Measurements from ENCODE around the gene PANX2.

The PANX2 gene

GRCh38 chr22:50225200-50225969 is 54.9 kb downstream of the PANX2 start:
- Histone ChIP-seq H3K4me3 (ENCODE audit: low read depth, low read length) (peak overlapping the region; percentile 24), H3K4me2 (ENCODE audit: low read length) (no peak overlapping the region), H2AFZ (ENCODE audit: insufficient read depth, low read length, poor library complexity) (no peak overlapping the region), H3K18ac (ENCODE audit: low read length) (no peak overlapping the region), H4K12ac (ENCODE audit: low read depth, low read length) (no peak overlapping the region), H3K79me2 (ENCODE audit: control insufficient read depth, insufficient read depth, low read length, poor library complexity) (no peaks in the 10 kb centered on the region), H3K79me1 (ENCODE audit: low read length) (no peaks in the 10 kb centered on the region), H3K14ac (ENCODE audit: low read length) (no peak overlapping the region), H3K4me1 (ENCODE audit: control insufficient read depth in 1 of 2, insufficient read depth in 2 of 2, low read length in 2 of 2) (no peaks in the 10 kb centered on the region), H3K23ac (ENCODE audit: low read length) (no peak overlapping the region), H2BK12ac (ENCODE audit: low read length) (no peak overlapping the region), H3K4ac (ENCODE audit: low read depth, low read length) (no peak overlapping the region), H2BK5ac (ENCODE audit: low read depth, low read length, poor library complexity) (no peak overlapping the region), H2AK5ac (ENCODE audit: low read length) (no peak overlapping the region), H4K8ac (ENCODE audit: low read depth, low read length) (no peak overlapping the region), H3K9me3 (ENCODE audit: insufficient read depth, low read depth, low read length) (peaks cover 9% of the 10 kb centered on the region), H2BK120ac (ENCODE audit: insufficient read depth, low read length, poor library complexity) (no peak overlapping the region), H3K36me3 (ENCODE audit: control insufficient read depth in 1 of 2, insufficient read depth in 2 of 2, low read length in 2 of 2) (peaks cover 55 to 65% of the 10 kb centered on the region in 2 experiments), H4K91ac (ENCODE audit: low read depth, low read length) (no peak overlapping the region), H3K27ac (ENCODE audit: low read depth, low read length) (no peak overlapping the region), H3K9ac (ENCODE audit: low read length) (no peak overlapping the region), H3K27me3 (ENCODE audit: insufficient read depth, low read length) (no peaks in the 10 kb centered on the region)
- DNase-seq, result no peak
- no CpG with 5 or more reads among the region's 24 CpGs for WGBS (ENCODE audit: extremely low coverage, insufficient coverage, insufficient read length)

- Histone ChIP-seq H3K4me1 (ENCODE audit: control insufficient read depth in 1 of 2, insufficient read depth in 2 of 2, low read length in 2 of 2) (no peaks in the 10 kb centered on the region), H3K9ac (ENCODE audit: low read length) (no peak overlapping the region), H2BK120ac (ENCODE audit: insufficient read depth, low read length, poor library complexity) (no peak overlapping the region), H3K4me3 (ENCODE audit: low read depth, low read length) (peak overlapping the region; percentile 51), H3K4ac (ENCODE audit: low read depth, low read length) (no peak overlapping the region), H2AK5ac (ENCODE audit: low read length) (no peak overlapping the region), H2AFZ (ENCODE audit: insufficient read depth, low read length, poor library complexity) (no peak overlapping the region), H4K12ac (ENCODE audit: low read depth, low read length) (no peak overlapping the region), H3K27ac (ENCODE audit: low read depth, low read length) (no peak overlapping the region), H3K27me3 (ENCODE audit: insufficient read depth, low read length) (no peaks in the 10 kb centered on the region), H3K23ac (ENCODE audit: low read length) (no peak overlapping the region), H3K4me2 (ENCODE audit: low read length) (no peak overlapping the region), H4K91ac (ENCODE audit: low read depth, low read length) (no peak overlapping the region), H2BK5ac (ENCODE audit: low read depth, low read length, poor library complexity) (no peak overlapping the region), H3K14ac (ENCODE audit: low read length) (no peak overlapping the region), H3K79me2 (ENCODE audit: control insufficient read depth, insufficient read depth, low read length, poor library complexity) (no peaks in the 10 kb centered on the region), H3K36me3 (ENCODE audit: control insufficient read depth in 1 of 2, insufficient read depth in 2 of 2, low read length in 2 of 2) (peaks cover 47 to 56% of the 10 kb centered on the region in 2 experiments), H4K8ac (ENCODE audit: low read depth, low read length) (no peak overlapping the region), H2BK12ac (ENCODE audit: low read length) (no peak overlapping the region), H3K9me3 (ENCODE audit: insufficient read depth, low read depth, low read length) (peaks cover 2% of the 10 kb centered on the region), H3K79me1 (ENCODE audit: low read length) (no peaks in the 10 kb centered on the region), H3K18ac (ENCODE audit: low read length) (no peak overlapping the region)
- WGBS (ENCODE audit: extremely low coverage, insufficient coverage, insufficient read length), result no CpG with 5 or more reads among the region's 31 CpGs
- DNase-seq, result no peak
These were observed 55.7 kb downstream of the PANX2 start for GRCh38 chr22:50226063-50226874.

GRCh38 chr22:50226875-50227165 is 56.3 kb downstream of the PANX2 start:
- no peaks in the 10 kb centered on the region for H3K79me2 ChIP-seq (ENCODE audit: control insufficient read depth, insufficient read depth, low read length, poor library complexity)
- H3K9ac ChIP-seq (ENCODE audit: low read length), result no peak overlapping the region
- H4K91ac ChIP-seq (ENCODE audit: low read depth, low read length), result no peak overlapping the region
- no peak overlapping the region for H3K18ac ChIP-seq (ENCODE audit: low read length)
- peaks cover 2% of the 10 kb centered on the region for H3K9me3 ChIP-seq (ENCODE audit: insufficient read depth, low read depth, low read length)
- H2BK5ac ChIP-seq (ENCODE audit: low read depth, low read length, poor library complexity), result no peak overlapping the region
- no CpG with 5 or more reads among the region's 18 CpGs for WGBS (ENCODE audit: extremely low coverage, insufficient coverage, insufficient read length)
- no peak overlapping the region for H3K27ac ChIP-seq (ENCODE audit: low read depth, low read length)
- H3K4me2 ChIP-seq (ENCODE audit: low read length), result no peak overlapping the region
- no peaks in the 10 kb centered on the region for H3K4me1 ChIP-seq (ENCODE audit: control insufficient read depth in 1 of 2, insufficient read depth in 2 of 2, low read length in 2 of 2)
- H2BK12ac ChIP-seq (ENCODE audit: low read length), result no peak overlapping the region
- H3K79me1 ChIP-seq (ENCODE audit: low read length), result no peaks in the 10 kb centered on the region
- no peak overlapping the region for H3K4ac ChIP-seq (ENCODE audit: low read depth, low read length)
- no peak overlapping the region for H4K12ac ChIP-seq (ENCODE audit: low read depth, low read length)
- peaks cover 42 to 50% of the 10 kb centered on the region in 2 experiments for H3K36me3 ChIP-seq (ENCODE audit: control insufficient read depth in 1 of 2, insufficient read depth in 2 of 2, low read length in 2 of 2)
- H2AK5ac ChIP-seq (ENCODE audit: low read length), result no peak overlapping the region
- H2BK120ac ChIP-seq (ENCODE audit: insufficient read depth, low read length, poor library complexity), result no peak overlapping the region
- H2AFZ ChIP-seq (ENCODE audit: insufficient read depth, low read length, poor library complexity), result no peak overlapping the region
- no peaks in the 10 kb centered on the region for H3K27me3 ChIP-seq (ENCODE audit: insufficient read depth, low read length)
- H3K23ac ChIP-seq (ENCODE audit: low read length), result no peak overlapping the region
- no peak overlapping the region for H4K8ac ChIP-seq (ENCODE audit: low read depth, low read length)
- H3K14ac ChIP-seq (ENCODE audit: low read length), result no peak overlapping the region
- DNase-seq, result no peak
- no peak overlapping the region for H3K4me3 ChIP-seq (ENCODE audit: low read depth, low read length)

GRCh38 chr22:50227579-50228215 is 57.2 kb downstream of the PANX2 start:
- Histone ChIP-seq H3K4me1 (ENCODE audit: control insufficient read depth in 1 of 2, insufficient read depth in 2 of 2, low read length in 2 of 2) (no peaks in the 10 kb centered on the region), H3K4me2 (ENCODE audit: low read length) (no peak overlapping the region), H2AFZ (ENCODE audit: insufficient read depth, low read length, poor library complexity) (no peak overlapping the region), H3K23ac (ENCODE audit: low read length) (no peak overlapping the region), H2BK12ac (ENCODE audit: low read length) (no peak overlapping the region), H3K79me2 (ENCODE audit: control insufficient read depth, insufficient read depth, low read length, poor library complexity) (no peaks in the 10 kb centered on the region), H3K79me1 (ENCODE audit: low read length) (no peaks in the 10 kb centered on the region), H3K36me3 (ENCODE audit: control insufficient read depth in 1 of 2, insufficient read depth in 2 of 2, low read length in 2 of 2) (peaks cover 33 to 43% of the 10 kb centered on the region in 2 experiments), H4K91ac (ENCODE audit: low read depth, low read length) (no peak overlapping the region), H3K4me3 (ENCODE audit: low read depth, low read length) (no peak overlapping the region), H3K4ac (ENCODE audit: low read depth, low read length) (no peak overlapping the region), H3K9ac (ENCODE audit: low read length) (no peak overlapping the region), H3K27ac (ENCODE audit: low read depth, low read length) (no peak overlapping the region), H2BK5ac (ENCODE audit: low read depth, low read length, poor library complexity) (no peak overlapping the region), H3K9me3 (ENCODE audit: insufficient read depth, low read depth, low read length) (peaks cover 2% of the 10 kb centered on the region), H4K8ac (ENCODE audit: low read depth, low read length) (no peak overlapping the region), H3K18ac (ENCODE audit: low read length) (no peak overlapping the region), H3K14ac (ENCODE audit: low read length) (no peak overlapping the region), H4K12ac (ENCODE audit: low read depth, low read length) (no peak overlapping the region), H2BK120ac (ENCODE audit: insufficient read depth, low read length, poor library complexity) (no peak overlapping the region), H2AK5ac (ENCODE audit: low read length) (no peak overlapping the region), H3K27me3 (ENCODE audit: insufficient read depth, low read length) (no peaks in the 10 kb centered on the region)
- DNase-seq, result no peak
- no CpG with 5 or more reads among the region's 25 CpGs for WGBS (ENCODE audit: extremely low coverage, insufficient coverage, insufficient read length)
